GM23338 (cell line): ENCODE data around the gene CFAP74. TPM values are rescaled to one million over a fixed set of nuclear protein-coding genes. Genes with fewer than 3 reads are reported as not detected.

Source experiments
- ATAC-seq: fragments of 200-7000 bp; cut with Tn5 transposase; 3 replicates; pipeline ENCODE4 v1.9.1; 2020
- DNase-seq: peaks from one replicate; pipeline ENCODE4 v3.0.0-alpha.2; 2015; ENCODE audit warnings: low spot score
- H2AFZ ChIP-seq: fragments of 200-600 bp; sonication (generic); 2 replicates; pipeline ENCODE4 v1.8.0; 2016; ENCODE audit warnings: antibody characterized with exemption, mild to moderate bottlenecking, moderate library complexity
- H3F3A ChIP-seq: fragments of 200-600 bp; sonication (generic); replicated peaks from 2 replicates; pipeline ENCODE4 v1.8.0; 2017; ENCODE audit warnings: antibody characterized with exemption, mixed run types, low read depth
- H3K27ac ChIP-seq: fragments of 200-600 bp; sonication (generic); 2 replicates; pipeline ENCODE4 v1.6.1; 2016; ENCODE audit warnings: low read depth
- H3K27me3 ChIP-seq: fragments of 200-600 bp; sonication (generic); 2 replicates; pipeline ENCODE4 v1.8.0; 2016; ENCODE audit warnings: mild to moderate bottlenecking, mixed run types, moderate library complexity; ENCODE audit not compliant: insufficient read depth
- H3K36me3 ChIP-seq: fragments of 200-600 bp; sonication (generic); 2 replicates; pipeline ENCODE4 v1.8.0; 2016; ENCODE audit warnings: mild to moderate bottlenecking; ENCODE audit not compliant: insufficient read depth
- H3K4me1 ChIP-seq: fragments of 200-600 bp; sonication (generic); 2 replicates; pipeline ENCODE4 v1.8.0; 2016; ENCODE audit warnings: mild to moderate bottlenecking, moderate library complexity; ENCODE audit not compliant: insufficient read depth
- H3K4me2 ChIP-seq: fragments of 200-600 bp; sonication (generic); 2 replicates; pipeline ENCODE4 v1.7.1; 2017; ENCODE audit warnings: mixed run types
- H3K4me3 ChIP-seq: fragments of 200-600 bp; sonication (generic); 2 replicates; pipeline ENCODE4 v1.6.1; 2016; ENCODE audit warnings: mixed run types
- H3K79me2 ChIP-seq: fragments of 200-600 bp; sonication (generic); replicated peaks from 2 replicates; pipeline ENCODE4 v1.8.0; 2017; ENCODE audit warnings: mild to moderate bottlenecking; ENCODE audit not compliant: insufficient read depth
- H3K9me2 ChIP-seq: fragments of 200-600 bp; sonication (generic); 2 replicates; pipeline ENCODE4 v1.8.0; 2017; ENCODE audit not compliant: insufficient read depth
- H4K20me1 ChIP-seq: fragments of 200-600 bp; sonication (generic); replicated peaks from 2 replicates; pipeline ENCODE4 v1.8.0; 2017; ENCODE audit warnings: mild to moderate bottlenecking; ENCODE audit not compliant: insufficient read depth
- H3K27ac Mint-ChIP-seq: 2 replicates; pipeline ENCODE4 v1.8.0; 2020; ENCODE audit warnings: inconsistent platforms, mild to moderate bottlenecking, moderate library complexity, mixed read lengths
- H3K27me3 Mint-ChIP-seq: 3 replicates; pipeline ENCODE4 v1.8.0; 2022; ENCODE audit warnings: low read depth, mild to moderate bottlenecking, moderate library complexity, mixed read lengths, inconsistent platforms; ENCODE audit not compliant: insufficient read depth, poor library complexity
- H3K36me3 Mint-ChIP-seq: 3 replicates; pipeline ENCODE4 v1.8.0; 2021; ENCODE audit warnings: low read depth, mild to moderate bottlenecking, inconsistent platforms, moderate library complexity, mixed read lengths
- H3K4me1 Mint-ChIP-seq: 3 replicates; pipeline ENCODE4 v1.8.0; 2020; ENCODE audit warnings: mild to moderate bottlenecking, inconsistent platforms, mixed read lengths
- H3K4me3 Mint-ChIP-seq: 3 replicates; pipeline ENCODE4 v1.8.0; 2021; ENCODE audit warnings: moderate library complexity, mild to moderate bottlenecking, inconsistent platforms, mixed read lengths
- H3K9me3 Mint-ChIP-seq: 3 replicates; pipeline ENCODE4 v1.8.0; 2020; ENCODE audit warnings: moderate library complexity, mild to moderate bottlenecking, inconsistent platforms, mixed read lengths
- CREB1 ChIP-seq: fragments of 250-450 bp; sonication (Bioruptor Pico); IDR thresholded peaks from 2 replicates; pipeline ENCODE4 v1.5.0; 2020; ENCODE audit warnings: low read depth, mild to moderate bottlenecking, moderate library complexity
- CTCF ChIP-seq, 2 experiments: fragments of 200-600 bp in 1 of 2; sonication (generic) in 1 of 2; conservative IDR thresholded peaks; 2 replicates each; pipeline versions ENCODE4 v1.5.1 to v1.6.1; 2016 to 2017; ENCODE audit warnings: antibody characterized with exemption in 2 of 2, low read depth in 2 of 2, mild to moderate bottlenecking in 2 of 2, moderate library complexity in 1 of 2
- ETS1 ChIP-seq: IDR thresholded peaks from 2 replicates; pipeline ENCODE4 v1.6.1; 2016; ENCODE audit warnings: antibody characterized with exemption
- EZH2 ChIP-seq: fragments of 200-600 bp; sonication (generic); IDR thresholded peaks from one replicate; pipeline ENCODE4 v1.8.0; 2017; ENCODE audit warnings: antibody characterized with exemption, mild to moderate bottlenecking, low read depth; ENCODE audit not compliant: unreplicated experiment
- EZH2phosphoT487 ChIP-seq: fragments of 200-600 bp; sonication (generic); IDR thresholded peaks from one replicate; pipeline ENCODE4 v1.8.1; 2018; ENCODE audit warnings: antibody characterized with exemption; ENCODE audit not compliant: unreplicated experiment
- JUNB ChIP-seq: IDR thresholded peaks from one replicate; pipeline ENCODE4 v1.6.1; 2016; ENCODE audit warnings: antibody characterized with exemption; ENCODE audit not compliant: unreplicated experiment
- NANOG ChIP-seq: IDR thresholded peaks from 2 replicates; pipeline ENCODE4 v1.6.1; 2016; ENCODE audit warnings: antibody characterized with exemption, borderline replicate concordance
- POLR2AphosphoS5 ChIP-seq: IDR thresholded peaks from 2 replicates; pipeline ENCODE4 v1.6.1; 2016; ENCODE audit warnings: antibody characterized with exemption, low read depth
- REST ChIP-seq: IDR thresholded peaks from one replicate; pipeline ENCODE4 v1.6.1; 2018; ENCODE audit warnings: antibody characterized with exemption; ENCODE audit not compliant: unreplicated experiment
- STAT1 ChIP-seq: IDR thresholded peaks from one replicate; pipeline ENCODE4 v1.6.1; 2016; ENCODE audit warnings: antibody characterized with exemption; ENCODE audit not compliant: unreplicated experiment
- ZNF114 ChIP-seq: fragments of 250-450 bp; sonication (Bioruptor Pico); IDR thresholded peaks from 2 replicates; pipeline ENCODE4 v1.5.0; 2020; ENCODE audit warnings: mild to moderate bottlenecking, moderate library complexity
- ZNF331 ChIP-seq: fragments of 250-450 bp; sonication (Bioruptor Pico); IDR thresholded peaks from 2 replicates; pipeline ENCODE4 v1.5.0; 2020; ENCODE audit warnings: low read depth, mild to moderate bottlenecking, moderate library complexity
- ZNF462 ChIP-seq: fragments of 250-450 bp; sonication (Bioruptor Pico); IDR thresholded peaks from 2 replicates; pipeline ENCODE4 v1.5.0; 2020; ENCODE audit warnings: mild to moderate bottlenecking, moderate library complexity
- polyA plus RNA-seq: library from polyadenylated mRNA; unstranded; fragments of >200 nt; fragmentation: Nextera tagmentation; extraction: Ambion mirVana; gene quantifications from 2 replicates; pipeline ENCODE4 v1.2.1, GENCODE V29; 2016
- total RNA-seq: library from RNA; depleted of rRNA; stranded (reverse); fragments of >200 nt; shearing (Covaris generic); gene quantifications from 2 replicates; pipeline ENCODE4 v1.2.3, GENCODE V29; 2014

The CFAP74 gene
- total and polyA plus RNA-seq, 2 experiments from 2014 or later, result 0.21 TPM; not detected in 1

- TF ChIP-seq REST (no peak), JUNB (no peak), EZH2 (no peak), ZNF114 (CRISPR knock-in tag) (no peak), POLR2AphosphoS5 (no peak), EZH2phosphoT487 (no peak), ETS1 (no peak), ZNF462 (CRISPR knock-in tag) (no peak), CREB1 (CRISPR knock-in tag) (no peak), CTCF (conservative IDR thresholded peaks at IDR 0.05; ENCODE audit: low read depth in 2 of 2) (no peak), NANOG (no peak), ZNF331 (CRISPR knock-in tag) (no peak), STAT1 (no peak)
- H3K27me3 ChIP-seq, result peaks cover 14% of the 10 kb centered on the region
- H2AFZ ChIP-seq, result no peak overlapping the region
- peaks cover 8% of the 10 kb centered on the region; the same call in 1 of the 2 replicates for H3K4me1 ChIP-seq
- Mint-ChIP-seq H3K27ac (no peak overlapping the region), H3K27me3 (peaks cover 38% of the 10 kb centered on the region), H3K9me3 (no peaks in the 10 kb centered on the region), H3K4me1 (peaks cover 9% of the 10 kb centered on the region), H3K4me3 (no peak overlapping the region), H3K36me3 (no peaks in the 10 kb centered on the region)
- no peak overlapping the region for H3K4me2 ChIP-seq
- H3K79me2 ChIP-seq, result no peaks in the 10 kb centered on the region
- no peak overlapping the region for H3K27ac ChIP-seq
- ATAC-seq (no peak), DNase-seq (no peak)
- H3K4me3 ChIP-seq, result no peak overlapping the region
- peaks cover 7% of the 10 kb centered on the region; the same call in 1 of the 2 replicates for H3F3A ChIP-seq
- no peaks in the 10 kb centered on the region for H3K9me2 ChIP-seq
- no peaks in the 10 kb centered on the region for H3K36me3 ChIP-seq
- no peaks in the 10 kb centered on the region for H4K20me1 ChIP-seq
Observed at GRCh38 chr1:2022063-2022770, 18.6 kb upstream of the CFAP74 start.
